ENCODE data around the gene SERPIND1. TPM values are rescaled to one million over a fixed set of nuclear protein-coding genes. Genes with fewer than 3 reads are reported as not detected.

Gene SERPIND1
- total and polyA plus RNA-seq, 2 of the 8 experiments (the other 6 are each of a cell fraction or from before 2014, with no cell fraction given) = not detected

GRCh38 chr22:20764471-20764720 is 9.5 kb upstream of the SERPIND1 start:
- H2BK12ac ChIP-seq (ENCODE audit: low read depth, low read length) = no peak overlapping the region
- H3K4me3 ChIP-seq (ENCODE audit: extremely low read depth in 1 of 4, insufficient read depth in 2 of 4, low read depth in 3 of 4, low read length in 4 of 4) = no peak overlapping the region
- no peak overlapping the region for H3K4ac ChIP-seq (replicated peaks; ENCODE audit: insufficient read length, low read depth, low read length)
- H3K9me3 ChIP-seq (ENCODE audit: insufficient read depth in 2 of 2, low read depth in 1 of 2, low read length in 1 of 2) = no peaks in the 10 kb centered on the region
- H4K20me1 ChIP-seq (replicated peaks in 1 of 2; ENCODE audit: control insufficient read depth in 1 of 2, insufficient read depth in 2 of 2, low read length in 2 of 2) = peaks cover 2 to 4% of the 10 kb centered on the region in 2 experiments
- H3K14ac ChIP-seq (ENCODE audit: insufficient read length) = no peak overlapping the region
- POLR2A ChIA-PET (ENCODE audit: partially characterized antibody) = no interaction called here
- no peak overlapping the region for H3K23ac ChIP-seq (ENCODE audit: insufficient read length)
- H4K8ac ChIP-seq (ENCODE audit: extremely low read depth, insufficient read depth, low read length) = no peak overlapping the region
- FAIRE-seq (no peak), DNase-seq (ENCODE audit: low read depth in 1 of 2, low spot score in 2 of 2) (no peak)
- no peaks in the 10 kb centered on the region for H3K4me1 ChIP-seq (replicated peaks in 1 of 4; ENCODE audit: control insufficient read depth in 3 of 4, insufficient read depth in 4 of 4, low read length in 3 of 4)
- H3K9ac ChIP-seq (replicated peaks in 1 of 4; ENCODE audit: extremely low read depth in 1 of 4, low read depth in 3 of 4, low read length in 3 of 4) = no peak overlapping the region
- no peak overlapping the region for H3K4me2 ChIP-seq (ENCODE audit: insufficient read depth in 1 of 2, low read depth in 2 of 2, low read length in 2 of 2)
- 84% methylated on average over 7 of the region's 7 CpGs; no CpG with 5 or more reads in 1 of the 2 experiments for WGBS, 2 experiments (ENCODE audit: extremely low coverage in 1 of 2, insufficient coverage in 1 of 2, insufficient read length in 1 of 2, insufficient replicate concordance in 2 of 2, low coverage in 1 of 2, low lambda C conversion rate in 2 of 2, missing lambda C conversion rate in 1 of 2)
- H3K79me1 ChIP-seq (ENCODE audit: low read depth, low read length) = no peaks in the 10 kb centered on the region
- H2BK15ac ChIP-seq (ENCODE audit: low read length) = no peak overlapping the region
- no peaks in the 10 kb centered on the region for H3K23me2 ChIP-seq (ENCODE audit: low read depth, low read length)
- no peak overlapping the region for H2BK120ac ChIP-seq (replicated peaks; ENCODE audit: low read depth, low read length)
- no peak overlapping the region for H4K91ac ChIP-seq (replicated peaks; ENCODE audit: insufficient read length, low read length)
- H4K5ac ChIP-seq (ENCODE audit: insufficient read length, low read depth, low read length) = no peak overlapping the region
- CTCF ChIA-PET (ENCODE audit: partially characterized antibody) = interaction anchor here (1.1 to 1.9 kb wide), 4 partner anchors 8 to 20 kb away, joined by 3 to 8 read pairs (median 3); no protein-coding TSS in a partner anchor
- H2AK5ac ChIP-seq (ENCODE audit: low read depth, low read length) = no peak overlapping the region
- H3K27me3 ChIP-seq (replicated peaks in 1 of 4; ENCODE audit: control insufficient read depth in 3 of 4, extremely low read depth in 1 of 4, insufficient read depth in 3 of 4, low read length in 3 of 4) = no peaks in the 10 kb centered on the region
- H3K56ac ChIP-seq (replicated peaks; ENCODE audit: insufficient read length, low read depth, low read length) = no peak overlapping the region
- no peak overlapping the region for H2BK20ac ChIP-seq (ENCODE audit: low read length)
- H3K79me2 ChIP-seq (ENCODE audit: control insufficient read depth in 1 of 2, insufficient read depth in 2 of 2, low read length in 2 of 2) = no peaks in the 10 kb centered on the region
- H2BK5ac ChIP-seq (ENCODE audit: low read depth, low read length) = no peak overlapping the region
- H3K18ac ChIP-seq (ENCODE audit: extremely low read depth, low read length) = no peak overlapping the region
- peaks cover 0 to 8% (median 3%) of the 10 kb centered on the region in 4 experiments; a peak in 4 of 8 replicates for H3K36me3 ChIP-seq (ENCODE audit: control insufficient read depth in 2 of 4, insufficient read depth in 4 of 4, low read length in 3 of 4)
- H3K27ac ChIP-seq (ENCODE audit: low read depth, low read length) = no peak overlapping the region
- H2AFZ ChIP-seq (ENCODE audit: low read length) = no peak overlapping the region
- no peak for TF ChIP-seq ATF2 (IDR thresholded peaks at IDR 0.05; ENCODE audit: low read length)
- TF ChIP-seq CHD2 (IDR thresholded peaks at IDR 0.05; ENCODE audit: low read length) = no peak
- TF ChIP-seq POLR2A (IDR thresholded peaks at IDR 0.05; ENCODE audit: control extremely low read depth in 1 of 2, low read depth in 2 of 2, low read length in 2 of 2) = no peak
- TF ChIP-seq CBX8 (IDR thresholded peaks at IDR 0.05; ENCODE audit: borderline replicate concordance, low read depth, low read length) = no peak
- TF ChIP-seq BACH1 (IDR thresholded peaks at IDR 0.05; ENCODE audit: low read length) = no peak
- no peak for TF ChIP-seq HDAC2 (IDR thresholded peaks at IDR 0.05; ENCODE audit: borderline replicate concordance in 1 of 2, low read depth in 2 of 2, low read length in 2 of 2)
- no peak for TF ChIP-seq TAF1 (IDR thresholded peaks at IDR 0.05; ENCODE audit: low read depth, low read length)

All from H1 (cell line).